GM13976 (cell line): ENCODE measurements around the gene RAD51B.

ENCODE experiments used
- DNase-seq: peaks from one replicate; pipeline ENCODE4 v3.0.0; 2012; ENCODE audit warnings: low spot score
- CTCF ChIP-seq: IDR thresholded peaks from 2 replicates; pipeline ENCODE4 v1.5.1; 2012; ENCODE audit warnings: borderline replicate concordance, mild to moderate bottlenecking; ENCODE audit not compliant: insufficient read depth; ENCODE audit errors: extremely low read depth, missing control alignments, control extremely low read depth
- in situ Hi-C: fragments of 300-500 bp; cut with MboI; formaldehyde crosslinking; loops from one replicate; pipeline ENCODE4 v1.12.0; 2022; ENCODE audit warnings: low sequenced_read_pairs, mixed read lengths, inconsistent platforms; ENCODE audit not compliant: unreplicated experiment

Gene RAD51B

GRCh38 chr14:68654471-68654941, 834.9 kb downstream of the RAD51B start:
- no peak for TF ChIP-seq CTCF
- no peak for DNase-seq
- in situ Hi-C loops: loop anchor here (25.0 kb wide), 1 partner anchor 392 kb away; no protein-coding TSS in a partner anchor

- no peak for DNase-seq
- in situ Hi-C loops: loop anchor here (25.0 kb wide), 1 partner anchor 393 kb away; no protein-coding TSS in a partner anchor
- no peak for TF ChIP-seq CTCF
Observed at GRCh38 chr14:68655021-68655831, 835.6 kb downstream of the RAD51B start.

- no peak for TF ChIP-seq CTCF
- DNase-seq: peak; percentile 53
- in situ Hi-C loops: loop anchor here (25.0 kb wide), 1 partner anchor 394 kb away; no protein-coding TSS in a partner anchor
Observed at GRCh38 chr14:68655911-68656316, 836.3 kb downstream of the RAD51B start.

- in situ Hi-C loops: loop anchor here (25.0 kb wide), 1 partner anchor 394 kb away; no protein-coding TSS in a partner anchor
- no peak for DNase-seq
Observed at GRCh38 chr14:68656452-68656851, 836.9 kb downstream of the RAD51B start.

GRCh38 chr14:68657300-68658028, 837.9 kb downstream of the RAD51B start:
- in situ Hi-C loops: loop anchor here (25.0 kb wide), 1 partner anchor 395 kb away; no protein-coding TSS in a partner anchor
- no peak for DNase-seq
- TF ChIP-seq CTCF: no peak

More at GRCh38 chr14:68656452-68656851, 836.9 kb downstream of the RAD51B start:
- no peak for TF ChIP-seq CTCF

- no peak for TF ChIP-seq CTCF
- DNase-seq: no peak
- in situ Hi-C loops: loop anchor here (25.0 kb wide), 1 partner anchor 396 kb away; no protein-coding TSS in a partner anchor
Observed at GRCh38 chr14:68658029-68658509, 838.5 kb downstream of the RAD51B start.
